Measurements from ENCODE around the gene ATCAY.
"Not testable (repeated sequence)": the region's sequence is repeated elsewhere in the genome, so short reads cannot be mapped to it uniquely, and the experiment has no call there.

Gene ATCAY

DNA sequence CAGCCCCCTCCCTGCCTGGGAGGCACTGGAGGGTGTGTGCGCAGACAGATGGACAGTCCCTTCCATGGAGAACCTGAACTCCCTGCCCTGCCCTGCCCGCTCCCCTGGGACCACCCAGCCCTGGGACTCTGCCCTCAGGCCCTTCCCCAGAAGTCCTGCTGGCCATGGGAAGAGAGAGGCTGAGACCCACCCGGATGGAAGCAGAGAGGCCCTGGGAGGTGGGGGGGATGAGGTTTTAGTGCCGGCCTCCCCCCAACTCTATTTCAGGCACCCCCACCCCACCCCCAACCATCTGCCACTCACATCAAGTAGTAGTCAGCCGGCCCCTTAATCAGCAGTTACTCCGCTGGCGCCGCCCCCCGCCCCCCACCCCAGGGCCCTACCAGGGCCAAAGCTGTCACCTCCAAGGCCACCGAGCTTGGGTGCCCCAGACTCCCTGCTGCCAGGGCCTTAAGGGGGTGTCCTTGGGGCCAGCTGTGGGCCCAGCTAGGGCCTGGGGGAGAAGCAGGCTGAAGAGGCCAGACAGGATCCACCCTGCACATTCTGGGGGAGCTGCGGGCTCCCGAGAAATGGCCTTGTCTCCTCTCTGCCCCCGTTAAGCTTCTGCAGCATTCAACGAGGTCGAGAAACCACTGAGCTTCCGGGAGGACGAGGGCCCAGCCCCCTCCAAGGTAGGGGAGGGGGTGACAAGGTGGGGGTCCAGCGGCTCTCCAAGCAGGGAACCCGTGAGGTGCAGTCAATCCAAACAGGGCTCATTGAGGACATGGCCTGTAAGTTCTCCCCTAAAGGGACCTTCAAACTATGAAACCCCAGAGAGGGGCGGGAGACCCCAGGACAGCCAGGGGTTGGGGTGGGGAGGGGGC is 69.7 kb downstream of the ATCAY start:
- no peak for DNase-seq

DNA sequence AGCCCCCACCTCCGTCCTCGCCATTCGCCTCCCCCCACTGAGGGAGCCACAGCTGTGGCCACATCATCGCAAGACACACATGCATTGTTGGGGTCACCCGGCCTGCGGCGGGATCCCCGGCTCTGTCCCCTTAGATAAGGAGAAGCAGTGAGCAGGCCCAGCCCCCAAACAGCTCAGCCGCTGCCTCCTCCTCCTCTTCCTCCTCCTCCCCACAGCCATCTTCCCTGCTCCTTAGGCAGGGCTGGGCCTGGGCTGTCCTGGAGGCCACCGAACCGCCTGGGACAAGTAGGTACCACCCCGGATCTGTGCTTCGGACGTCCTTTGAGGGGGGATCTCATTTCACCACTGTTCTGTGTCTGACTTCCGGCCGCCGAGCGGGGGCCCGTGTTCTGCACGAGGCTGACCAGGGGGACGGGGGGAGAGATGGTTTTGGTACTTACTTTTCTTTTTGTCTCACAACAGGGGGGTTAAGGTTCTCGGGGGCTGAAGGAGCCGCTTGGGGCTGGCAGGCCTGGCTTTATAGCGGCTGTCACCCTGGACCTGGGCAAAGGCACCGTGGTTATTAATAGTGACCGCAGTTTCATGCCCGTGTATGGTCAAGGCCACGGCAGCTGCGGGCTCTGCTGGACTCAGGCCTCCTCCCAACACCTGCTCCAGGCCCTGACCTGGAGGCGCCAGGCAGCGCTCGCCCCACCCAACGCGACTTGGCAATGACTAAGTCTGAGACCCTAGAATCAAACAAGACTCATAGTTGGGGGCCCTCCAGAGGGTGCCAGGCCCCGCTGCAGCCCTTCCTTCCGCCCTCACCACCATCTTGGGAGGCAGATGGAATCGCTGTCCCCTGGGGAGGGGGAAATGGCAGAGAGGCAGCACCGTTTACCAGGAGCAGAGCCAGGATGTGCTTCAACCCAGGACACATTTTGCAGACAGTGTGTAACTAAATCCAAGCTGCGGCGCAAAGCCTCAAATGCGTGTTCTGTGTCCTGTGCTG is 70.7 kb downstream of the ATCAY start:
- no peak for DNase-seq

- not testable (repeated sequence) for DNase-seq
Measured at GRCh38 chr19:3952755-3953276, 72.3 kb downstream of the ATCAY start.

GRCh38 chr19:3954107-3954506 is 73.6 kb downstream of the ATCAY start:
- DNase-seq: no peak

DNA sequence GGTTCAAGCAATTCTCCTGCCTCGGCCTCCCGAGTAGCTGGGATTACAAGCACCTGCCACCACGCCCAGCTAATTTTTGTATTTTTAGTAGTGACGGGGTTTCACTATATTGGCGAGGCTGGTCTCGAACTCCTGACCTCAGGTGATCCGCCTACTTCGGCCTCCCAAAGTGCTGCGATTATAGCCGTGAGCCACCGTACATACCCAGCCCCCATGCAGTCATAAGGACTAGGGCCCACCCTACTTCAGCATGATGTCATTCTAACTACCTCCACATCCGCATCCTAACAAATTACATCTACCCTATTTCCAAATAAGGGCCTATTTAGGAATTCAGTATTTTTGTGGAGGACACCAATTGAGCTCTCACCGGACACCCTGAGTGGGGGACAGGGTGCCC is 74.8 kb downstream of the ATCAY start:
- DNase-seq: not testable (repeated sequence)

DNA sequence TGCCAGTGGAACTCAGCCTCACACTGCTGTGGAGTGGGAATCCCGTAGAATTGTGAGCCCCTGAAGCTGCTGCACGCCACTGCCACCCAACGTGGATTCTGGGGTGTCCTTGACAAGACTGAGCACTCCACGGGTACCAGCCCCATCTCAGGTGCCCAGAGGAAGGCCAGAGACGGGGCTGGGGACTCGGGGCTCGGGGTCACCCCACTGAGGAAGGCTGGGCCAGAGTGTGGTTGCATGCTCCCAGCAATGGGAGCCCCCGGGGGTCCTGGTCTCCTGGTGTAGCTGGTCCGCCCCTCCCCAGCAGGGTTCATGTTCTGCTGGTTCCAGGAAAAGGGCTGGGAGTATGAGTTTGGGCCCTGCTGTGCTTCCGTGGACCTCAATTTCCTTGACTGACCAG is 75.2 kb downstream of the ATCAY start:
- no peak for DNase-seq

- no peak for DNase-seq
Measured at GRCh38 chr19:3958836-3959765, 78.6 kb downstream of the ATCAY start.

GRCh38 chr19:3959766-3960131 is 79.3 kb downstream of the ATCAY start:
- no peak for DNase-seq

DNA sequence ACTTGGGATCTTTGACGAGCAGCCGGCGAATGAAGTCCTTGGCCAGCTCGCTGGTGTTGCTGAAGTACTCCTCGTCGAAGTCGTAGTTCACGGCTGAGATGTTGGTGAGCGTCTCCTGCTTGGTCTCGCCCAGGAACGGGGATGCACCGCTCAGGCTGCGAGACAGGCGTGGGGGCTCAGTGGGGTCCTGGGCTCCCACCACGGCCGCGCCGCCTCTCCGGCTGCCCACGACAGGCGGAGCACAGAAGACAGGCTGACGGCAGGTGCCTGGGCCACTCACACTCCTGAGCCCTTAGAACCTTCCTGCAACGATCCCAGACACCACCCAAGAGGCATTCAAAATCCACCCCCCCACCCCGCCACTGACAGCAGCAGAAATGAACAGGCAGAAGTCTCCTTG is 80.5 kb downstream of the ATCAY start:
- no peak for DNase-seq

GRCh38 chr19:3963458-3964255 is 83.2 kb downstream of the ATCAY start:
- no peak for DNase-seq

GRCh38 chr19:3964256-3965194 is 84.0 kb downstream of the ATCAY start:
- no peak for DNase-seq

DNA sequence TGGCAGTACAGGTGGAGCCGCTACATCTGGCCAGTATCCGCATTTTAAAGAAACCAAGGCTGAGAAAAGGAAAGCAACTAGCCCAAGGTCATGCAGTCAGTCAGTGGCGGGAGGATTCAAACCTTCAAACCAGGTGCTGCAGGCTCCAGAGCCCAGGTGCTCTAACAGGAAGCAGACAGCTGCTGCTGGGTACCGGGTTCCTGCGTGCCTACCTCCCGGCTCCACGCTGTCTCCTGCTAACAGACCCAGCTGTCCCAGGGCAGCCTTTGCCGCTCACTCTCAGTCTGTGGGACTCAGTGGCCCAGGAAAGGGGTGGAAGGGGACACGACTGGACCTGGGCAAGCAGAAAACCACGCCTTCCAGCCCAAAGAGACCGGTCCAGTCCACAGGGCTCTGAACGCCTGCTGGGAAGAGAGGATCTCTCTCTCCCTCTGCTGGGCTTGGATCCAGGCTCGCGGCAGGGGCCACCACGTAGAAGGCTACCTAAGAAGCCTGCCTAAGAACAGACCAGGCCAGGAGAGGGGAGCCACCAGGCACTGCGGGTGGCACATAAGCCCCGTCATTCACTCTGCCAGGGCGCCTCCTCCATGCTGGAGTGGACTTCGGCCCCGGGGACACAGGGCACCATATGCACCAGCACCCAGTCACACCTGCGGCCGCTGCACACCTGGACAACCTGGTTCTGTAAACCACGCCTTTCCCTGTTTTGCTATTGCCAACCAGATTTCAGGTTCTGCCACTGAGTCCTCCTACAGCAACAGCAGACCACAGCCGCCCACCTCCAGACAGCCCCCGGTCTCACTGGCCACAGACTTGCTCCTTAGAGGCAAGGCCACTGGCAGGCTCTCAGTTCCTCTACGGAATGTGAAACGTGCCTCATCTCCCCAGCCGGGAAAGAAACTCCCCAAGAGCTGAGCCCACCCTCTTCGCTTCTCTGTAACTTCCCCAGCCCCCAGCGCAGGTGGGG is 85.8 kb downstream of the ATCAY start:
- DNase-seq: no peak

DNA sequence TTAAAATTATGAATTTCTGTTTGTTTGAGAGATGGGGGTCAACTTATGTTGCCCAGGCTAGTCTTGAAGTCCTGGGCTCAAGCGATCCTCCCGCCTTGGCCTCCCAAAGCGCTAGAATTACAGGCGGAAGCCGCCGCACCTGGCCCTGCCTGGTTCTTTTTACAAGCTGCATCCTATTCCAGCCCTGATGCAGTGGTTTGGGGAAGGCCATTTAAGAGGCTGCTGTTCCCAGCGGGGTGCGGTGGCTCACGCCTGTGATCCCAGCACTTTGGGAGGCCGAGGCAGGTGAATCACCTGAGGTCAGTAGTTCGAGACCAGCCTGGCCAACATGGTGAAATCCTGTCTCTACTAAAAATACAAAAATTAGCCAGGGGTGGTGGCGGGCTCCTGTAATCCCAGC is 87.5 kb downstream of the ATCAY start:
- DNase-seq: not testable (repeated sequence)

GRCh38 chr19:3968556-3969434 is 88.3 kb downstream of the ATCAY start:
- no peak for DNase-seq

DNA sequence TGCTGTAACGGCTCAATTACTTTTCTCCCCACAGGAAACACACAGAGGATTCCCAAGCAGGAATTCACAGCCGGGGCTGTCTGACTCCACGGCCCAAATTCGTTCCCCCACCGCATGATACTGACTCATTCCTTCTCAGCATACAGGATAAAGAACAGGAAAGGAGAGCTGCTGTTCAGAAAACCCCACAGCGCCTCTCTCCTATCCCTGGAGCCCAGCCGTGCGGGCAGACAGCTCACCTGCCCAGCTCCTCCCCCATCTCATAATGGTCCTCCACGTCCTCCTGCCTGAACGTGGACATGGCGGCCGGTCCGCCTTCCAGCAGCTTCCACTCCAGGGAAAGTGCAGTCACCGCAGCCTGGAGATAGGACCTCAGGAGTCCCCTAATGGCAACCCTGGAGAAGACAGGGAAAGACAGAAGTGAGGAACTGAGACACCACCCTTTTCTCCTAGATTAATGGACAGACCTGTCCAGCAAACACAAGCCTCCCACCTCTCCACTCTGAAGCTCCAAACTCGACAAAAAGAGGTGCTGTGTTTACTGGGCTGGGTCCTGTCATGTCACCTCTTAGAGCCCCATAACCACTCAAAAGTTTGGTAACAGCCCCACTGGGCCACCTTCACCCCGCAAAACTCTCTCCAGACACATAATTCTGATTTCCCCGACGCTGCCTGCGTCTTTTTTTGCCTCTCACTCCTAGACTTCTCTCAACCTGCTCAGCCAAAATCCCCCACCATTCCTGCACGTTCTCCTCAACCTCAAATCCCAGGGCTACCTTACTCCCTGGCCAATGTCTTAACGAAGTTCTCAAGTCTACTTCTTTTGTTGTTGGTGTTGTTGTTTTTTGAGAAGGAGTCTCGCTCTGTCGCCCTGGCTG is 89.2 kb downstream of the ATCAY start:
- no peak for DNase-seq

DNA sequence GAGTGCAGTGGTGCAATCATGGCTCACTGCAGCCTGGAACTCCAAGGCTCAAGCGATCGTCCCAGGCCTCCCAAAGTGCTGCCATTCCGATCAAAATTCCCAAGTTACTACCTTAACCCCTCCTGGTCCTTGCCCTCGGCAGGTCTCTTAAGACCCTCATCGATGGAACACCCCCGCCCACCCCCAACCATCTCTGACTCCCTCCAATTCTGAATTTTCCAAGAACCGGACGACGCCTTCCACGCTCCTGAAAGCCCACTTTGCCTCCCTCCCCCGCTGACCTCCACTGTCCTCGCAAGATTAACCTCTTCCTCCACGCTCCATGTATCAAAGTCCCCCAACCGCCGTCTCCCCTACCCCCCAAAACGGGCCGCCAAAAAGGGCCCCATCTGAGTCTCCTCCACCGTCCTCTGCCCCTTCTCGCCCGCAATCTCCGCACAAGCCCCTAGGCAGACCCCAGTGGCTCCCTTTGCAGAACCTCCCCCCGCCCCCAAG is 89.9 kb downstream of the ATCAY start:
- no peak for DNase-seq

All from activated naive CD4-positive, alpha-beta T cell (primary cell).